Ectodermal cell (in vitro differentiated cells): ENCODE results near the gene ZNF512B. TPM values are rescaled to one million over a fixed set of nuclear protein-coding genes. Genes with fewer than 3 reads are reported as not detected.
A peak's percentile ranks its signal among the peaks of the same experiment; 100 is the strongest.
"Not testable (repeated sequence)": the region's sequence is repeated elsewhere in the genome, so short reads cannot be mapped to it uniquely, and the experiment has no call there.

Experiments used
- H3K27ac ChIP-seq: 2 replicates; pipeline ENCODE4 v1.7.0; 2013; ENCODE audit warnings: mild to moderate bottlenecking, low read depth, low read length; ENCODE audit not compliant: insufficient read depth, poor library complexity, severe bottlenecking
- H3K27me3 ChIP-seq: 2 replicates; pipeline ENCODE4 v1.7.0; 2013; ENCODE audit warnings: mild to moderate bottlenecking, low read length; ENCODE audit not compliant: insufficient read depth, control insufficient read depth, poor library complexity, severe bottlenecking
- H3K36me3 ChIP-seq: one replicate; pipeline ENCODE4 v1.7.0; 2013; ENCODE audit warnings: low read length; ENCODE audit not compliant: control insufficient read depth, insufficient read depth
- H3K4me1 ChIP-seq: one replicate; pipeline ENCODE4 v1.7.0; 2013; ENCODE audit warnings: low read length; ENCODE audit not compliant: control insufficient read depth, insufficient read depth
- H3K4me3 ChIP-seq: 2 replicates; pipeline ENCODE4 v1.7.0; 2013; ENCODE audit warnings: low read depth, low read length, control low read depth; ENCODE audit not compliant: insufficient read depth
- H3K9me3 ChIP-seq: 2 replicates; pipeline ENCODE4 v1.7.0; 2013; ENCODE audit warnings: mild to moderate bottlenecking, low read length, moderate library complexity; ENCODE audit not compliant: control insufficient read depth
- WGBS, 2 experiments: methylation state at CpG; one replicate each; pipeline ENCODE4 v1.1.7; 2013; ENCODE audit warnings: missing lambda C conversion rate in 2 of 2; 5-methylcytosine and 5-hydroxymethylcytosine counted together
- polyA plus RNA-seq, 4 experiments: library from polyadenylated mRNA; stranded (reverse); fragments of 50-300 nt; gene quantifications; one replicate each; pipeline ENCODE4 v1.2.3, GENCODE V29; 2013

Gene ZNF512B
- 22.4 TPM for polyA plus RNA-seq (2013, experiment 1 of 4)
- 27.1 TPM for polyA plus RNA-seq (2013, experiment 2 of 4)
- polyA plus RNA-seq (2013, experiment 3 of 4), result 16.4 TPM
- 18.0 TPM for polyA plus RNA-seq (2013, experiment 4 of 4)

GRCh38 chr20:63969838-63970713, at the start of gene ZNF512B:
ZNF512B (minus strand) TSS chr20:63969930; CDS start chr20:63967950, 1,980 bp downstream.
- H3K27me3 ChIP-seq, result peaks cover 16% of the 10 kb centered on the region
- peak within 1 kb of the TSS; percentile 61 for H3K4me3 ChIP-seq
- no peaks in the 10 kb centered on the region for H3K9me3 ChIP-seq
- H3K36me3 ChIP-seq, result peaks cover 16% of the 10 kb centered on the region
- H3K4me1 ChIP-seq, result peaks cover 6% of the 10 kb centered on the region
- WGBS, 2 experiments, result 3% methylated on average over 72 to 73 of the region's 73 CpGs
- H3K27ac ChIP-seq, result no peak within 1 kb of the TSS

GRCh38 chr20:64015635-64016034, 45.9 kb upstream of the ZNF512B start:
- Histone ChIP-seq H3K36me3 (peaks cover 30% of the 10 kb centered on the region), H3K4me1 (no peaks in the 10 kb centered on the region), H3K9me3 (no peaks in the 10 kb centered on the region), H3K4me3 (no peak overlapping the region), H3K27me3 (no peaks in the 10 kb centered on the region), H3K27ac (no peak overlapping the region)
- WGBS, 2 experiments, result 87 to 92% methylated on average over 2 of the region's 2 CpGs

- H3K4me1 ChIP-seq, H3K27me3 ChIP-seq, H3K27ac ChIP-seq, H3K4me3 ChIP-seq, H3K9me3 ChIP-seq: not testable (repeated sequence)
- WGBS, 2 experiments, result 93 to 94% methylated on average over 4 to 6 of the region's 20 CpGs
- peaks cover 42% of the 10 kb centered on the region for H3K36me3 ChIP-seq
These were observed 42.8 kb upstream of the ZNF512B start for GRCh38 chr20:64012385-64013154.

GRCh38 chr20:64011366-64011779, 41.6 kb upstream of the ZNF512B start:
- no peaks in the 10 kb centered on the region for H3K27me3 ChIP-seq
- no peak overlapping the region for H3K4me3 ChIP-seq
- 96 to 98% methylated on average over 16 of the region's 16 CpGs for WGBS, 2 experiments
- no peak overlapping the region for H3K27ac ChIP-seq
- H3K36me3 ChIP-seq, result peaks cover 46% of the 10 kb centered on the region
- no peaks in the 10 kb centered on the region for H3K9me3 ChIP-seq
- H3K4me1 ChIP-seq, result no peaks in the 10 kb centered on the region

- 95 to 97% methylated on average over 8 of the region's 8 CpGs for WGBS, 2 experiments
- Histone ChIP-seq H3K27ac (no peak overlapping the region), H3K36me3 (peaks cover 44% of the 10 kb centered on the region), H3K9me3 (no peaks in the 10 kb centered on the region), H3K4me3 (no peak overlapping the region), H3K27me3 (no peaks in the 10 kb centered on the region), H3K4me1 (no peaks in the 10 kb centered on the region)
These were observed 41.0 kb upstream of the ZNF512B start for GRCh38 chr20:64010711-64011237.

- Histone ChIP-seq H3K4me3 (no peak overlapping the region), H3K27ac (no peak overlapping the region), H3K9me3 (no peaks in the 10 kb centered on the region), H3K4me1 (no peaks in the 10 kb centered on the region), H3K27me3 (no peaks in the 10 kb centered on the region), H3K36me3 (peaks cover 43% of the 10 kb centered on the region)
- WGBS, 2 experiments, result 92 to 95% methylated on average over 13 of the region's 13 CpGs
These were observed 40.2 kb upstream of the ZNF512B start for GRCh38 chr20:64009811-64010387.

GRCh38 chr20:64006902-64007301, 37.2 kb upstream of the ZNF512B start:
- Histone ChIP-seq H3K36me3 (peaks cover 51% of the 10 kb centered on the region), H3K4me1 (no peaks in the 10 kb centered on the region)
- WGBS, 2 experiments, result 96% methylated on average over 3 of the region's 3 CpGs

GRCh38 chr20:64006490-64006889, 36.8 kb upstream of the ZNF512B start:
- Histone ChIP-seq H3K4me3 (no peak overlapping the region), H3K36me3 (peaks cover 51% of the 10 kb centered on the region), H3K27me3 (no peaks in the 10 kb centered on the region), H3K4me1 (no peaks in the 10 kb centered on the region), H3K9me3 (no peaks in the 10 kb centered on the region), H3K27ac (no peak overlapping the region)
- WGBS, 2 experiments, result 94 to 95% methylated on average over 10 of the region's 10 CpGs

More at GRCh38 chr20:64006902-64007301, 37.2 kb upstream of the ZNF512B start:
- Histone ChIP-seq H3K27me3 (no peaks in the 10 kb centered on the region), H3K27ac (no peak overlapping the region), H3K9me3 (no peaks in the 10 kb centered on the region), H3K4me3 (no peak overlapping the region)

- 94 to 95% methylated on average over 6 of the region's 6 CpGs for WGBS, 2 experiments
- Histone ChIP-seq H3K27ac (no peak overlapping the region), H3K9me3 (no peaks in the 10 kb centered on the region), H3K4me1 (no peaks in the 10 kb centered on the region), H3K4me3 (no peak overlapping the region), H3K36me3 (peaks cover 51% of the 10 kb centered on the region), H3K27me3 (no peaks in the 10 kb centered on the region)
These were observed 35.7 kb upstream of the ZNF512B start for GRCh38 chr20:64005394-64005793.
